Fibroblast of the conjunctiva (primary cell): Measurements from ENCODE around the gene OR7D4.
"Not testable (repeated sequence)": the region's sequence is repeated elsewhere in the genome, so short reads cannot be mapped to it uniquely, and the experiment has no call there.

Experiments used
- DNase-seq: peaks from one replicate; pipeline ENCODE4 v3.0.0-alpha.2; 2010; ENCODE audit warnings: low read depth

OR7D4 gene

GRCh38 chr19:9219489-9219888 lies at the start of gene OR7D4:
Gene OR7D4, minus strand, starts transcription at chr19:9219589. Its CDS starts 4,752 bp downstream, at chr19:9214837.
- no peak for DNase-seq

- DNase-seq, result no peak
Measured at GRCh38 chr19:9251236-9251635, 31.8 kb upstream of the OR7D4 start.

GRCh38 chr19:9250630-9251029 lies 31.2 kb upstream of the OR7D4 start, which contains the start of gene OR7E24:
Gene OR7E24, plus strand, starts transcription at chr19:9250930. Its CDS starts 114 bp downstream, at chr19:9251044.
- no peak for DNase-seq

- DNase-seq, result peak; percentile 38
Measured at GRCh38 chr19:9205501-9206113, 13.8 kb downstream of the OR7D4 start.

- not testable (repeated sequence) for DNase-seq
Measured at GRCh38 chr19:9198044-9198443, 21.3 kb downstream of the OR7D4 start.

GRCh38 chr19:9189535-9189934 lies 29.9 kb downstream of the OR7D4 start:
- DNase-seq, result no peak

DNA sequence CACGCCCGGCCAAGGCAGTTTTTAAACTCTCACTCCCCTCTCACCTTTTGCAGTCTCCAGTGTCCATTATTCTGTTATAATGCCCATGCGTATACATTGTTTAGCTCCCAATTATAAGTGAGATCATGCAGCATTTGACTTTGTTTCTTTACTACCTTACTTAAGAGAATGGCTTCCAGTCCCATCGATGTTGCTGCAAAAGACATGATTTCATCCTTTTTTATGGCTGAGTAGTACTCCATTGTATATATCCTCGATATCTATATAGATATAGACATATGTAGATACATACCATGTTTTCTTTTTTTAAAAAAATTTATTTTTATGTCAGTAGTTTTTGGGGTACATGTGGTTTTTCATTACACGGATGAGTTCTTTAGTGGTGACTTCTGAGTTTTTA lies 32.2 kb downstream of the OR7D4 start:
- no peak for DNase-seq

DNA sequence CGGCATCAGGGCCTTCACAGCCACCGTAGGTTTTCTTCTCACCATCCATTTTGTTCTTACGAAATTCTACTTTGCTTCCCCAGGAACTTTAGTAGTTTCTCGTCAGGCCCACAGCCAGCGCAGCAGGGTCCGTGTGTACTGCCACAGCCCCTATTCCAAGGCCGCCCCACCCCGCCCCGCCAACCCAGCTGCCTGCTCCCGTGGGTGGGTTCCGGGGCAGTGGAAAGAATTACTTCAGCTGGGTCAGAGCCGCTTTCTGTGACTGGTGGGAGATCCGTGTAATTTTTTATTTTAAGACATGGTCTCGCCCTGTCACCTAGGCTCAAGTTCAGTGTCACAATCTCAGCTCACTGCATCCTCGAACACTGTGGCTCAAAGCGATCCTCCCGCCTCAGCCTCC lies 36.4 kb downstream of the OR7D4 start:
- no peak for DNase-seq

DNA sequence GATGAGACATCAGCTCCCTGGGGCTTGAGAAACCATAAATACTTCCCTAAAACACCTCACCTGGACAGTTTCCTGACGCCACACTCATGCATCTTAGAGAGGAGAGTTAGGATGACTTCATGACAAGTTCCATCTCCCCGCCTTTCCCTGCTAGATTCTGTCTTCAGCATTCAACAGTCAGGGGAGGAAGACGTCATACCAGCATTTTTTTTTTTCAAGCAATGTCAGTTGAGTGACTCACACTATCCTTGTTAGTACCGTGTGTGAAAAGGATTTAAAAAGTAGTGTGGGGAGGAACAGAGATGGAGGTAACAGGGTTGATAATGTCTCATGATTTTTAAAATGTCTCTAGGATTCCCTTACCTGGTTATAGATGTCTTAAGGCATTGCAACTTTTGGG lies 40.5 kb downstream of the OR7D4 start, which contains the start of gene OR7D2:
Gene OR7D2 (plus strand): TSS at position 79 of the 400 bp plus-strand sequence. CDS start 6,803 bp downstream, outside the sequence.
- DNase-seq, result no peak

- DNase-seq, result no peak
Measured at GRCh38 chr19:9175326-9175725, 44.1 kb downstream of the OR7D4 start.

- no peak for DNase-seq
Measured at GRCh38 chr19:9171393-9171991, 47.9 kb downstream of the OR7D4 start.

GRCh38 chr19:9166846-9167245 lies 52.5 kb downstream of the OR7D4 start:
- no peak for DNase-seq

- DNase-seq, result no peak
Measured at GRCh38 chr19:9165261-9165660, 54.1 kb downstream of the OR7D4 start.

- no peak for DNase-seq
Measured at GRCh38 chr19:9161427-9161826, 58.0 kb downstream of the OR7D4 start.
